HG02981 (cell line): ENCODE data around the gene KLHDC10.
"Not testable (repeated sequence)": the region's sequence is repeated elsewhere in the genome, so short reads cannot be mapped to it uniquely, and the experiment has no call there.

ENCODE experiments used
- ATAC-seq: cut with Tn5 transposase; IDR thresholded peaks from one replicate; pipeline ENCODE4 v1.9.1; 2021; ENCODE audit warnings: mild to moderate bottlenecking, moderate library complexity; ENCODE audit not compliant: unreplicated experiment

Gene KLHDC10

GRCh38 chr7:130153211-130153908, 83.0 kb downstream of the KLHDC10 start:
- no peak for ATAC-seq

- ATAC-seq = no peak
These were observed 83.8 kb downstream of the KLHDC10 start for GRCh38 chr7:130154131-130154500.

GRCh38 chr7:130154501-130155317, 84.4 kb downstream of the KLHDC10 start:
- no peak for ATAC-seq

GRCh38 chr7:130156140-130156539, 85.8 kb downstream of the KLHDC10 start:
- no peak for ATAC-seq

GRCh38 chr7:130157700-130158099, 87.4 kb downstream of the KLHDC10 start:
- no peak for ATAC-seq

GRCh38 chr7:130160023-130160422, 89.7 kb downstream of the KLHDC10 start:
- ATAC-seq = no peak

GRCh38 chr7:130160455-130160854, 90.1 kb downstream of the KLHDC10 start:
- ATAC-seq = no peak

- no peak for ATAC-seq
These were observed 91.9 kb downstream of the KLHDC10 start for GRCh38 chr7:130162196-130162595.

GRCh38 chr7:130174237-130174959, 104.1 kb downstream of the KLHDC10 start:
- ATAC-seq = no peak

GRCh38 chr7:130178251-130178650, 107.9 kb downstream of the KLHDC10 start:
- no peak for ATAC-seq

- no peak for ATAC-seq
These were observed 109.3 kb downstream of the KLHDC10 start for GRCh38 chr7:130179631-130180030.

- ATAC-seq = no peak
These were observed 110.4 kb downstream of the KLHDC10 start for GRCh38 chr7:130180571-130181262.

GRCh38 chr7:130181263-130181605, 110.9 kb downstream of the KLHDC10 start:
- ATAC-seq = no peak

- peak; percentile 80 for ATAC-seq
These were observed 112.7 kb downstream of the KLHDC10 start for GRCh38 chr7:130182990-130183389.

GRCh38 chr7:130184349-130184748, 114.0 kb downstream of the KLHDC10 start:
- not testable (repeated sequence) for ATAC-seq
